ENCODE results near the gene PLEKHN1. TPM values are rescaled to one million over a fixed set of nuclear protein-coding genes. Genes with fewer than 3 reads are reported as not detected.

The PLEKHN1 gene, protein sequence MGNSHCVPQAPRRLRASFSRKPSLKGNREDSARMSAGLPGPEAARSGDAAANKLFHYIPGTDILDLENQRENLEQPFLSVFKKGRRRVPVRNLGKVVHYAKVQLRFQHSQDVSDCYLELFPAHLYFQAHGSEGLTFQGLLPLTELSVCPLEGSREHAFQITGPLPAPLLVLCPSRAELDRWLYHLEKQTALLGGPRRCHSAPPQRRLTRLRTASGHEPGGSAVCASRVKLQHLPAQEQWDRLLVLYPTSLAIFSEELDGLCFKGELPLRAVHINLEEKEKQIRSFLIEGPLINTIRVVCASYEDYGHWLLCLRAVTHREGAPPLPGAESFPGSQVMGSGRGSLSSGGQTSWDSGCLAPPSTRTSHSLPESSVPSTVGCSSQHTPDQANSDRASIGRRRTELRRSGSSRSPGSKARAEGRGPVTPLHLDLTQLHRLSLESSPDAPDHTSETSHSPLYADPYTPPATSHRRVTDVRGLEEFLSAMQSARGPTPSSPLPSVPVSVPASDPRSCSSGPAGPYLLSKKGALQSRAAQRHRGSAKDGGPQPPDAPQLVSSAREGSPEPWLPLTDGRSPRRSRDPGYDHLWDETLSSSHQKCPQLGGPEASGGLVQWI
- 1 to 10 TPM; 1.9 to 2.3 TPM for total RNA-seq

DNA sequence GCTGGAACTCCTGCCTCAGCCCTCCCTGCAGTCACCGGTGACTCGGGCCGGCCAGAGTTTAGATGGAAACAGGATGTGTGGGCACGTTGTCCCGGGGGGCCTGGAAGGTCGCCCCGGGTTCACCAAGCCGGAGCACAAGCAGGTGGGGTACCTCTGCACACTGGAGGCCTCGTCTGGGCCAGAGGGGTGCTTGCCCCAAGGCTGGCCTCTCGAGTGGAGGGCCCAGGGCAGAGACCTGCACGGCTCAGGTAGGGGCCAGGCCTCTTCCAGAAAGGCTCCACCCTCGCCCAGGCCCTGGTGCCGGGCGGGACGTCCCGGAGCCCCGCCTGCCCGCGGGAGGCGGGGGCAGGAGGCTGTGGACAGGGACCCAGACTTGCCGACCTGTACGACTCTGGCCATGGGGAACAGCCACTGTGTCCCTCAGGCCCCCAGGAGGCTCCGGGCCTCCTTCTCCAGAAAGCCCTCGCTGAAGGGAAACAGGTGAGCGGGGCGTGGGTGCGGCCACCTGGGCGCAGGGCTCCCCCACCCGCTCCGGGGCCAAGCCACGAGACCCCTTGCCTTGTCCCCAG is at the start of gene PLEKHN1:
Gene PLEKHN1, plus strand, starts transcription at position 348 of the 569 bp plus-strand sequence. Its CDS starts 50 bp downstream, at position 398.
- Mint-ChIP-seq H3K36me3 (ENCODE audit: insufficient read depth in 2 of 2) (peaks cover 0 to 2% of the 10 kb centered on the region in 2 donors), H3K4me1 (ENCODE audit: low read depth) (peaks cover 7% of the 10 kb centered on the region), H3K27ac (no peak within 1 kb of the TSS), H3K4me3 (peak within 1 kb of the TSS; percentile 87 to 88), H3K27me3 (ENCODE audit: low read depth) (peaks cover 17% of the 10 kb centered on the region), H3K9me3 (peaks cover 0 to 6% of the 10 kb centered on the region in 2 donors)
- ATAC-seq (replicated peaks in 1 of 2) = peak; percentile 58 to 61
- DNase-seq = peak; percentile 40 to 46

DNA sequence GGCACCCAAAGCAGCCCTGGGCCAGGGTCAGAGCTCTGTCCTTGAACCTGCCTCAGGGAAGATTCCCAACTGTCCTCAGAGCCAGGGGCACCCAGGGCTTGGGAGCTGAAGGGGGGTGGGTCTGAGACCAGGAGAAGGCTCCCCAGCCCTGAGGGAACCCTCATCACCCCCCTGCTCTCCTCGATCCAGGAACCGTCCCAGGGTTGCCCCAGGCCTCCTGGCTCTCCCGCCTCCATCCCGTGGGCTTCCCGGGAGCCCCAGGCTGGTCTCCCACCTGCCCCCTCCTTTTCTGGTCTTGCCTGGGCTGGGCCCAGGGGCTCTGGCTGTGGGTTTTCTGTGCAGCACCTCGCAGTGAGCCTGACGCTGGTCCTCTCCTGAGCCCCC is 49.2 kb upstream of the PLEKHN1 start:
- H3K27ac Mint-ChIP-seq = no peak overlapping the region
- no peaks in the 10 kb centered on the region for H3K9me3 Mint-ChIP-seq
- ATAC-seq (replicated peaks in 1 of 2) = no peak

DNA sequence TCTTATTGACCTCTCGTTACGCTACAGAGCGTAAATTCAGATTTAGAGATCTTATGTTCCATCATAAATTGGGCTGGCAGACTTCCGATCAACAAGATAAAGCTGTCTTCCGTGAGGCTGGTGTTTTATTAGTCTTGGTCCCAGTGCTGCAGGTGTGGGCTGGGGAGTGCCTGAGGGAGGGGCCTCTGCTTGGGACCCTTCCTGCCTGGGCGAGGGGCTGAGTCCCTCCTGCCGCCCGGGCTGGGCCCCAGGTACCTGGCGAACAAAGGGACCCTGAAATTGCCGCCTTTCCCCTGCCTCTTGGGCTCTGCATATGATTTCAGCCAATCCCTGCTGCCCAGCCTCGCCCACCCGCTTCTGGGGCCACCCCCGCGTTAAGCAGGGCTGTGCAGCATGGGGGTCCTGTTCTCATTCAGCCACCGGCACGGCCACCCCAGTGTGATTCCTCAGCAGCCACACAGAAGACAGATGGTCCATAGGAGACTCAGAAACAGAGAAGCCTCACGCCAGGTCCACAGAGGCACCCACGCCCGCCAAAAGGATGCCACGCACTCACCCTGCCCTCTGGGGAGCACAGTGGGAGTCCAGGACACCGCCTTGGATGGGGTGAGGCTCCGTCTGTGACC is 48.7 kb upstream of the PLEKHN1 start:
- ATAC-seq (replicated peaks in 1 of 2) (no peak), DNase-seq (no peak)
- Mint-ChIP-seq H3K9me3 (no peaks in the 10 kb centered on the region), H3K36me3 (ENCODE audit: insufficient read depth in 2 of 2) (no peaks in the 10 kb centered on the region), H3K4me3 (no peak overlapping the region), H3K27me3 (ENCODE audit: low read depth) (peaks cover 30% of the 10 kb centered on the region), H3K4me1 (ENCODE audit: low read depth) (peaks cover 17% of the 10 kb centered on the region), H3K27ac (no peak overlapping the region)

More for the DNA sequence above, 49.2 kb upstream of the PLEKHN1 start:
- peaks cover 30% of the 10 kb centered on the region for H3K27me3 Mint-ChIP-seq (ENCODE audit: low read depth)
- H3K4me1 Mint-ChIP-seq (ENCODE audit: low read depth) = peaks cover 22% of the 10 kb centered on the region
- DNase-seq = no peak
- no peak overlapping the region for H3K4me3 Mint-ChIP-seq
- no peaks in the 10 kb centered on the region for H3K36me3 Mint-ChIP-seq (ENCODE audit: insufficient read depth in 2 of 2)

DNA sequence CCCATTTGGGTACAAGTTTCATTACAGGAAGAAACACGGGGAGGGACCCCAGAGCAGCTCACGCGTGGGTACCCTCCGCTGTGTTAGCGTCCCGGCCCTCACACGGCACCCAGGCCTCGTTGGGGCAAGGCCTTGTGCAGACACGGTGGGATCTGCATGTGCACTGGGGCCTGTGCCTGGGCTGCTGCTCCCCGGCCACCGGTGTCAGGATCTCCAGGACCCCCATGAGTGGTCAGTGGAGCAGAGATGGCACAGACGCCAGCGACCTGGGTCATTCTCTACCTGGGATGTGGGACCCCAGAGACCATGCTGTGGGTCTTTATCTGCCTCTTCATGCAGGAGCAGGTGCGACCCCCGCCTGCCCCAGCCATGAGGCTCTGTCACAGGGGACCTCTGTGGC is 47.9 kb upstream of the PLEKHN1 start:
- Mint-ChIP-seq H3K9me3 (no peaks in the 10 kb centered on the region), H3K27ac (no peak overlapping the region), H3K4me3 (no peak overlapping the region), H3K4me1 (ENCODE audit: low read depth) (peaks cover 18% of the 10 kb centered on the region), H3K27me3 (ENCODE audit: low read depth) (peaks cover 32% of the 10 kb centered on the region), H3K36me3 (ENCODE audit: insufficient read depth in 2 of 2) (no peaks in the 10 kb centered on the region)
- DNase-seq (no peak), ATAC-seq (replicated peaks in 1 of 2) (no peak)

DNA sequence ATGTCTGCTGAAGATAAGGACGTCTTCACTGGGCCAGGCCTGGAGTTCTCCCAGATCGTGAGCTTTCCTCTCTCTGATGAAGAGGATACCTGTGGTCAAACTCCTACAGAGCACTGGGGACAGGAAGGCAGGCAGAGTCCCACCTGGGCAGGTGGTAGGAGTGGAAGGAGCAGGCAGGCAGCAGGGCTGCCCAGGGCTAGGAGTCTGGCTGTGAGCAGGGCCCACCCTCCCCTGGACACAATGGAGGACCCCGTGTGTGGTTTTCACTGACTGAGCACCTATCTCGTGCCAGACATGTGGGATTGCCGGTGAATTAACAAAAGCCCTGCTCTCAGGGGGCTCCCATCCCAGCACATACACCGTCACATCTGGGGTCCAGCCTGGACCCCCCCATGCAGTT is 47.4 kb upstream of the PLEKHN1 start:
- no peak for DNase-seq
- H3K9me3 Mint-ChIP-seq = no peaks in the 10 kb centered on the region
- H3K4me3 Mint-ChIP-seq = no peak overlapping the region
- H3K27ac Mint-ChIP-seq = no peak overlapping the region
- H3K27me3 Mint-ChIP-seq (ENCODE audit: low read depth) = peaks cover 33% of the 10 kb centered on the region
- H3K36me3 Mint-ChIP-seq (ENCODE audit: insufficient read depth in 2 of 2) = no peaks in the 10 kb centered on the region
- peaks cover 20% of the 10 kb centered on the region for H3K4me1 Mint-ChIP-seq (ENCODE audit: low read depth)
- no peak for ATAC-seq (replicated peaks in 1 of 2)

DNA sequence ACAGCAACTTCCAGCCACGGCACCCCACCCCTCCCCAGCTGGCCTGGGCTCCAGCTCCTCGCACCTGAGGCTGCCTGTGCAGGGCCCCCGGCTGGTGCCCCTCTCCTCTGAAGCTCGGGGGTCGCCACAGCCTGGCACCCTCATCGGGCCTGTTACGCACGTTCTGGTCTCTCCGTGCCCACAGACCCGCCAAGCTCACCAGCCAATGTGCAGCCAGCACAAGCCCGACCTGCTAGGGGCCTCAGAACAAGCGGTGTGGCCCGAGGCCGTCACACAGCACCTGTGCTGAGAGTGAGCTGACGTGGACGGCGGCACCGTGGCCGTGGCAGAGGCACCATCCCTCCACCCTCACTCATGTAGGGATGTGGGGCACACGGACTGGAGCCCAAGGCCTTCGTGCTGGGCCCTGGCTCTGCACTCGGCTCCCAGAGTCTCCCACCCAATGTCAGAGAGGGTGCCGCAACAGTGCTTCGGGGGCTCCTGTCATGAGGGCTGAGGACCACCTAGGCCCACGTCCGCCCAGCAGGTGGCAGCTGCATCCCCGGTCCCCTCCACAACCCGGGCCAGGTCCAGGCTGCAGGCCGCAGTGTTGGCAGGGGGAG is 46.9 kb upstream of the PLEKHN1 start:
- ATAC-seq (replicated peaks in 1 of 2) = no peak
- Mint-ChIP-seq H3K4me1 (ENCODE audit: low read depth) (peaks cover 20% of the 10 kb centered on the region), H3K4me3 (no peak overlapping the region), H3K36me3 (ENCODE audit: insufficient read depth in 2 of 2) (no peaks in the 10 kb centered on the region), H3K27me3 (ENCODE audit: low read depth) (peaks cover 33% of the 10 kb centered on the region), H3K9me3 (no peaks in the 10 kb centered on the region), H3K27ac (no peak overlapping the region)
- no peak for DNase-seq

DNA sequence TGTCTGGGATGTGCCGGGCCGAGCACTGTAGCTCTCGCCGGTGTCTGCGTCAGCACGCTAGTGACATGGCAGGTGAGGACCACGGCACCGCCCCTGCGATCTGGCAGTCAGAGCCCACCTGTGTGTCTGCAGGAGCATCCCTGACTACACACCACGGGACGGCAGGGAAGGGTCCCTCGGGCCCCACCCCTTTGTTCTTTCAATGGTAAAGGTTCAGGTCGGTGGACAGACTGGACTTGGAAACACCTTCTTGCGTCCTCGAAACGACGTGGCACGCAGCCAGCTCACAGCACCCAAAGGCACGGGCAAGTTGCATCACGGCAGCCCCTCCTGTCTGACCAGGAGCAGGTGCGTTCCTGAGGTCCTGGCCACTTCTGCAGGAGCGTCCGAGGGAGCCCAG is 46.3 kb upstream of the PLEKHN1 start:
- no peak for ATAC-seq (replicated peaks in 1 of 2)
- peaks cover 33% of the 10 kb centered on the region for H3K27me3 Mint-ChIP-seq (ENCODE audit: low read depth)

DNA sequence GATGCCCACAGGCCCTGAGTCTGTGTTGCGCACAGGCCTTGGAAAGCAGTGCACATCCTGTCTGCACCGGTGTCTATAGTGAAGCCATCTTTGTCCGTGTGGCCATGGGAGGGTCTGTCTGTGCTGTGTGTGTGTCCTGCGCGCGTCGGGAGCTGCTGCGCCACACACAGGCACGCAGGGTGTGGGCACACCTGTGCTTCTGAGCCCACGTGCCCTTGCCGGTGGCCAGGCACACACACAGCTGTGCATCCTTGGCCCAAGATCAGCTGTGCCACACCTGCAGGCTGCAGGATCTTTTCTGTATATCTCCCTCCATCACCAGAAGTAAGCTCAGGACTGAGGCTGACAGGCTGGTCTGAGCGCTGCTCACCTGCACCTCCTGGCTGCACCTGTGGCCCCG is 45.8 kb upstream of the PLEKHN1 start:
- H3K27ac Mint-ChIP-seq = no peak overlapping the region
- peaks cover 20% of the 10 kb centered on the region for H3K4me1 Mint-ChIP-seq (ENCODE audit: low read depth)
- no peaks in the 10 kb centered on the region for H3K9me3 Mint-ChIP-seq
- no peak for DNase-seq
- peaks cover 33% of the 10 kb centered on the region for H3K27me3 Mint-ChIP-seq (ENCODE audit: low read depth)
- no peak overlapping the region for H3K4me3 Mint-ChIP-seq
- H3K36me3 Mint-ChIP-seq (ENCODE audit: insufficient read depth in 2 of 2) = no peaks in the 10 kb centered on the region
- no peak for ATAC-seq (replicated peaks in 1 of 2)

More for the DNA sequence above, 46.3 kb upstream of the PLEKHN1 start:
- H3K4me3 Mint-ChIP-seq = no peak overlapping the region
- no peaks in the 10 kb centered on the region for H3K9me3 Mint-ChIP-seq
- no peak for DNase-seq
- H3K36me3 Mint-ChIP-seq (ENCODE audit: insufficient read depth in 2 of 2) = no peaks in the 10 kb centered on the region
- no peak overlapping the region for H3K27ac Mint-ChIP-seq
- H3K4me1 Mint-ChIP-seq (ENCODE audit: low read depth) = peaks cover 20% of the 10 kb centered on the region

DNA sequence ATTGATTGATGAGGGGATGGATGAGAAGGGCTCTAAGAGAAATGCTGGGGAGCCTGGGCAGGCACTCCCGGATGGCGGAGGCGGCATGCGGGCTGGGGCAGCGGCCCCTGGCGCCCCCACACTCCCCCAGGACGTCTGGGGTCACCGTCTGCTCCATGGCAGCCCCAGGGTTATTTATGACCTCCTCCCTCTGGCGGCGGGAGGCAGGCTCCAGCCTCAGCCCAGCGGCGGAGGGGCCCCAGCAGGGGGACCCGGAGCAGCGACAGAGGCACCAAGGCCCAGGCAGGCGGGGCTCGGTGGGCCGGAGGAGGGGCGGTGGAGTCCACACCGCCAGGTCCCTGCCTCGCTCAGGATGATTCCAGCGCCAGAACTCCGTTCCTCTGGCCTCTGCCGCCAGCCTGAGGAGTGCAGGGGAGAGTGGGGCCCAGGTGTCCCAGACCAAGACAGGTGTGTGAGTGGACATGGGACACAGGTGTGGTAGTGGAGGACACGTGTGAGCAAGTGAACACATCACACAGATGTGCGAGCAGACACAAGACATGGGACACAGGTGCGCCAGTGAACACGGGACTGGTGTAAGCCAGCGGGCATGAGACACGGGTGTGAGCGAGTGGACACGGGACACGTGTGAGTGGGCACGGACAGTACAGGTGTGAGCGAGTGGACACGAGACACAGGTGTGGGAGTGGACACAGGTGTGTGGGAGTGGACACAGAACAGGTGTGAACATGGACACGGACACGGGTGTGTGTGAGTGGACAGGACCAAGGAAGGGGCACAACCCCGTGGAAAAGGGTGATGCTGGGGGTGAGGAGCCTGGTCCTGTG is 45.1 kb upstream of the PLEKHN1 start:
- Mint-ChIP-seq H3K27ac (no peak overlapping the region), H3K9me3 (no peaks in the 10 kb centered on the region), H3K4me1 (ENCODE audit: low read depth) (peaks cover 20% of the 10 kb centered on the region), H3K4me3 (no peak overlapping the region), H3K27me3 (ENCODE audit: low read depth) (peaks cover 39% of the 10 kb centered on the region), H3K36me3 (ENCODE audit: insufficient read depth in 2 of 2) (no peaks in the 10 kb centered on the region)
- ATAC-seq (replicated peaks in 1 of 2) = peak; percentile 54 to 66
- no peak for DNase-seq

DNA sequence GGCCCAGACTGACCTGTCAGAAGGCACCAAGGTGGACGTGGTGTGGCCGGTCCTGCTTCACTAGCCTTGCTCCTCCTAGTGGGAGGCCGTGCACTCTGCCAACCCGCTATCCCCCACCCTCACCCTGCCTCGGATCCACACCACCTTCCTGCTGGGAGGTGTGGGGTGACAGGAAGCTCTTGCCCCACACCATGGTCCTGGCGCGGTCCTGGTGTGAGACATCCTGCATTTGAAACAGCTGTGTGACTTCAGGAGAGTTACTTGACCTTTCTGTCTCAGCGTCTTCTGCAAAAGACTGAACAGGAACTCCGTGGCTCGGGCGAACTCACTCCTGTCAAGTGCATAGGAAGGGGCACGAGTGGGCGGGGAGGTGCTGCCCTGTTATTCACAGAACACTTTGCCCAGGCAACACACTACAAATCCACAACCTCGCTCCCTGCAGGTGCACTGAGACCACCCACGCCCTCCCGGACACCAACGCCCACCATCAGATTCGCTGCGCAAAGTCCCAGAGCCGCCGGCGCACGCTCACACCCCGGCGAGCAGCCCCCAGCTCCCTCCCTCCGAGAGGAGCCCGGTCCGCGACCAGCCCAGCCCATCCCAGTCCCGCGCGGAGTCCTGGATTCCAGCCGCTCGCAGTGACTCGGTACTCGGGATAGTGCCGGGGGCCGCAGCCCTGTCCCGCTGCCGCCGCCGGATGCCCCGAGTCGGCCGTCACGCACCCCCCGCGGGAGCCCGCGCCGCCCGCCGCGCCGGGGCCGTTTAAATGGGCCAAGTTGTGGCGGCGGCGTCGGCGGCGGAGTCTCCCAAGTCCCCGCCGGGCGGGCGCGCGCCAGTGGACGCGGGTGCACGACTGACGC is 42.9 kb upstream of the PLEKHN1 start, which contains the start of gene SAMD11:
Gene SAMD11, plus strand, starts transcription at position 793 of the 860 bp plus-strand sequence. CDS start 509 bp downstream, outside the sequence.
- peak; percentile 41 to 55 for ATAC-seq (replicated peaks in 1 of 2)
- no peak within 1 kb of the TSS for H3K27ac Mint-ChIP-seq

DNA sequence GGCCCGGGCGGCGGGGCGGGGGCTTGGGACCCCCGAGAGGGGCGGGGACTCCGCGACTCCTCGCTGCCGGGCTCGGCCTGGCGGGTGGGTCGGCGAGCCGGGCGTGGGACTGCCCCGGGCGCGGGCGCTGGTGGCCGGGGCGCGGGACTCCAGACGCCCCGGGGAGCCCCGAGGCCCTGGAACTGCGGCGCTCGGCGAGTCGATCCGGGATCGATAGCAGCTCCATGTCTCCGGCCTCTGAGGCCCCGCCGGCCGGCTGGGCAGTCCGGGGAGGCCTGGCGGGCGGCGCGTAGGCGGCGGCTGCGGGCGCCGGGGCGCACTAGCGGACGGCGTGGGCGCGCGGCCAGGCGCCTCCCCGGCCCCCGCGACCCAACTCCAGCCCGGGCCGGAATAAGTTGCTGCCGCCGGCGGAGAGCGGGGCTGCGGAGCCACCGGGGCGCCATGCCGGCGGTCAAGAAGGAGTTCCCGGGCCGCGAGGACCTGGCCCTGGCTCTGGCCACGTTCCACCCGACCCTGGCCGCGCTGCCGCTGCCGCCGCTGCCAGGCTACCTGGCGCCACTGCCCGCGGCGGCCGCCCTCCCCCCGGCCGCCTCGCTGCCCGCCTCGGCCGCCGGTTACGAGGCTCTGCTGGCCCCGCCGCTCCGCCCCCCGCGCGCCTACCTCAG is 42.2 kb upstream of the PLEKHN1 start:
- H3K27me3 Mint-ChIP-seq (ENCODE audit: low read depth) = peaks cover 48% of the 10 kb centered on the region
- H3K27ac Mint-ChIP-seq = no peak overlapping the region
- ATAC-seq (replicated peaks in 1 of 2) (peak; percentile 16 to 18), DNase-seq (no peak)
- H3K9me3 Mint-ChIP-seq = no peaks in the 10 kb centered on the region
- peak overlapping the region in 1 of 2 donors; percentile 61 for H3K4me3 Mint-ChIP-seq
- peaks cover 20% of the 10 kb centered on the region for H3K4me1 Mint-ChIP-seq (ENCODE audit: low read depth)
- H3K36me3 Mint-ChIP-seq (ENCODE audit: insufficient read depth in 2 of 2) = no peaks in the 10 kb centered on the region

More for the DNA sequence above, 42.9 kb upstream of the PLEKHN1 start, which contains the start of gene SAMD11:
- Mint-ChIP-seq H3K27me3 (ENCODE audit: low read depth) (peaks cover 48% of the 10 kb centered on the region), H3K36me3 (ENCODE audit: insufficient read depth in 2 of 2) (no peaks in the 10 kb centered on the region), H3K4me3 (peak within 1 kb of the TSS; percentile 72 to 76), H3K9me3 (no peaks in the 10 kb centered on the region), H3K4me1 (ENCODE audit: low read depth) (peaks cover 20% of the 10 kb centered on the region)
- DNase-seq = peak; percentile 74 to 78

Data from activated T-cell treated with anti-CD3 and anti-CD28 coated beads, Interleukin-2, amount 50 U/mL, for 72 hours (primary cell).